HG03060 (cell line): ENCODE results near the gene BICRA.
"Not testable (repeated sequence)": the region's sequence is repeated elsewhere in the genome, so short reads cannot be mapped to it uniquely, and the experiment has no call there.

ENCODE experiments used
- ATAC-seq: cut with Tn5 transposase; IDR thresholded peaks from one replicate; pipeline ENCODE4 v1.9.1; 2021; ENCODE audit warnings: low read depth, moderate number of reproducible peaks; ENCODE audit not compliant: unreplicated experiment

Gene BICRA

DNA sequence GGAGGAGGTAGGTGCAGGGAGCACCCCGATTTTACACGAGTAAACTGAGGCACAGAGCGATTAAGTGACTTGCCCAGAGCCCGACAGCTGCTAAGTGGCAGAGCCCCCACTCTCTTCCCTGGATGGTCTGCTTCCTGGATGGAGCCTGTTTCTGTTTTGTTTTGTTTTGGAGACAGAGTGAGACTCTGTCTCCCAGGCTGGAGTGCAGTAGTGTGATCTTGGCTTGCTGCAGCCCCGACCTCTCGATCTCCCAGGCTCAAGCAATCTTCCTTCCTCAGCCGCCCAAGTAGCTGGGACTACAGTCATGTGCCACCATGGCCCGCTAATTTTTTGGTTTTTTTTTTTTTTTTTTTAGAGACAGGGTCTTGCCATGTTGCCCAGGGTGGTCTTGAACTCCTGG, 17.3 kb downstream of the BICRA start:
- no peak for ATAC-seq

DNA sequence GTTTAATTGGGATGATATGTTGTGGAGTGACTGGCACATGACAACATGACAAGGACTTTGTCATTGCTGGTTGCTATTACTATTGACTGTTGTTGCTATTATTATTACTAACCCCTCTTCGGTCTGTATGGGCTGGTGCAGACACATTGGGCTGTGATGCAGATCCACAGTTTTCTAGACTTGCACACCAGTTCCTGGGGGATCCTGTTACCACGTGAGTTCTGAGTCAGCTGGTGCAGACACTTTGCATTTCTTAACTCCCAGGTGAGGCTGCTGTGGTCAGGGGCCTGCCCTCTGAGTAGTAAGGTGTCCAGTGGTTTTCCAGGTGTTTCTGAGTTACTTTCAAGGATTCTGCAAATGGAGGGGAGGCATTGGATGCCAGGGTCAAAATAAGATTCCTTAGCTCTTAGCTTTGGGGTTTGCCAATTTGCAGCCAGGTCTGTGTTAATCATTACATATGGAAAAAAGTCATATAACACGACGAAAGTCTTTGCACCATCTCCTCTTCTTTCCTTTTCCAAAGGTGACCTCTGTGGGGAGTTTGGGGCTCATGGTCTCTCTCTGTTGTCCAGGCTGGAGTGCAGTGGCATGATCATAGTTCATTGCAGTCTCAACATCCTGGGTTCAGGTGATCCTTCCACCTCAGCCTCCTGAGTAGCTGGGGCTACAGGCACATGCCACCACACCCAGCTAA, 19.3 kb downstream of the BICRA start:
- ATAC-seq, result no peak

- ATAC-seq, result no peak
Measured at GRCh38 chr19:47630594-47630993, 21.7 kb downstream of the BICRA start.

DNA sequence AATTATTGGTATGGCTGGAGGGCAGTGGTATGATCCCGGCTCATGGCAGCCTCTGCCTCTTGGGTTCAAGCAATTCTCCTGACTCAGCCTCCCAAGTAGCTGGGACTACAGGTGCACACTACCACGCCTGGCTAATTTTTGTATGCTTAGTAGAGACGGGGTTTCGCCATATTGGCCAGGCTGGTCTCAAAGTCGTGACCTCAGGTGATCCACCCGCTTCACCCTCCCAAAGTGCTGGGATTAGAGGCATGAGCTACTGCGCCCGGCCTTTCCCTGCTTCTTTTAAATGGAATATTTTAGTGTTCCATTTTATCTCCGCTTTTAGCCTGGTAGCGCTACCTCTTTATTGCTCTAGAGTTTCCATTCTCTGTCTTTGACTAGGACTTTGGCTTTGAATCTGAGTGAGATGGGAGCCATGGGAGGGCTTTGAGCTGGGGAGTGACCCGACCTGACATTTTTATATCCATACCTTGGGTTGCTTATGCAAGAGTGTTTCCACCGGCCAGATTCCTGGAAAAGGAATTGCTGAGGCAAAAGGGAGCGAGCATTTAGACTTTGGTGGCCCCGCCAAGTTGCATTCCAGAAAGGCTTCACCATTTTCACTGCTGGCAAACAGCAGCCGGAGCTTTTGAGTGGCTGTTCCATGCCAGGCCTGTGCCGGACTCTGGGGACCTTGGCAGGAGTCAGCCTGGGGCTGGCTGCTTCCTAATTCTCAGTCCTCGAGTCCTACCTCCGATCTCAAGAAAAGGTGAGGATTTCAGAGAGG, 22.9 kb downstream of the BICRA start:
- ATAC-seq, result no peak

DNA sequence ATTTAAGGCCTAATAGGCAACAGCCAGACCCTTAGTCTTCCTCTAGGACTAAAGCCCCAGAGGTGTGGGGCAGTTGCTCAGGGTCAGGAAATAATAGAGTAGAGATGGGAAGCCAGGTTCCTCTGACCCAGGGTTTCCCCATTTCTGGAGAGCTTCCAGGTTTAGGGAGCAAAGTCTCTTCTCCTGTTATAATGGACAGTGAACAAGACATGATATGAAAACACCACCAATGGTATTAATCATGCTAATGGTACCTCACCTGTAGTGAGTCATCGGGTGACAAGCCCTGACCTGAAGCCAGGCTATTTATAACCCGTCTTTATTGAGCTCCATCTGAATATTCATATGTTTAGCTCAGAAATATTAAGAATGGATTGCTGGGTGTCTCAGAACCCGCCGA, 24.6 kb downstream of the BICRA start:
- ATAC-seq, result no peak

- no peak for ATAC-seq
Measured at GRCh38 chr19:47633996-47634395, 25.1 kb downstream of the BICRA start.

DNA sequence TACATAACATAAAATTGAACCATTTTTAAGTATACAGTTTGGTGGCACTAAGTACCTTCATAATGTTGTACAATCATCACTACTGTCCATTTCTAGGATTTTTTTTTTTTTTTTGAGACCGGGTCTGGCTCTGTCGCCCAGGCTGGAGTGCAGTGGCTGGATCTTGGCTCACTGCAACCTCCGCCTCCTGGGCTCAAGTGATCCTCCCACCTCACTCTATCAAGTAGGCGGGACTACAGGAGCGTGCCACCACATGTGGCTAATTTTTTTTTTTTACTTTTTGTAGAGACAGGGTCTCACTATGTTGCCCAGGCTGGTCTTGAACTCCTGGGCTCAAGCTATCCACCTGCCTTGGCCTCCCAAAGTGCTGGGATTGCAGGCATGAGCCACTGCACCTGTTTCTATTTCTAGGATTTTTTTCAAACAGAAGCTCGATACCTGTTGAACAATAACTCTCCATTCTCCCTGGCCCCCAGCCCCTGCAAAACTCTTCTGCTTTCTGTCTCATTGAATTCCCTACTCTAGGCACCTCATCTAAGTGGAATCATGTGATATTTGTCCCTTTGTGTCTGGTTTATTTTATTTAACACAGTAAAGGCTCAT, 26.3 kb downstream of the BICRA start:
- ATAC-seq, result not testable (repeated sequence)

GRCh38 chr19:47637550-47637949, 28.6 kb downstream of the BICRA start:
- no peak for ATAC-seq

DNA sequence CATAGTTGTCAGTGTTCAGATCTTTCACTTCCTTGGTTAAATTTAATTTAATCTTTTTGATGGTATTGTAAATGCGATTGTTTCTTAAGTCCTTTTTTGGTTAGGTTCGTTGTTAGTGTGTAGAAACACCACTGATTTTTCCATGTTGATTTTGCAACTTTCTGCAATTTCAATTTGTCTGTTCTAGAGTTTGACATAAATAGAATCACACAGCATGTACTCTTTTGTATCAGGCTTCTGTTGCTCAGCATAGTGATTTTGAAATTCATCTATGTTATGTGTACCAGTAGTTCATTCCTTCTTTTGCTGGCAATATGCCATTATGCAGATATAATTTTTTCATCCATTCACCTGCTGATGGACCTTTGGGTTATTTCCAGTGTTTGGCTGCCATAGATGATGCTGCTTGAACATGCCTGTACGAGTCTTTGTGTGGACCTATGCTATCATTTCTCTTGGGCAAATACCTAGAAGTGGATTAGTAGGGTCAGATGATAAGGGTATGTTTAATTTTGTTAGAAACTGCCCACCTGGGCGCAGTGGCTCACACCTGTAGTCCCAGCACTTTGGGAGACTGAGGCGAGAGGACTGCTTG, 33.1 kb downstream of the BICRA start:
- ATAC-seq, result no peak

DNA sequence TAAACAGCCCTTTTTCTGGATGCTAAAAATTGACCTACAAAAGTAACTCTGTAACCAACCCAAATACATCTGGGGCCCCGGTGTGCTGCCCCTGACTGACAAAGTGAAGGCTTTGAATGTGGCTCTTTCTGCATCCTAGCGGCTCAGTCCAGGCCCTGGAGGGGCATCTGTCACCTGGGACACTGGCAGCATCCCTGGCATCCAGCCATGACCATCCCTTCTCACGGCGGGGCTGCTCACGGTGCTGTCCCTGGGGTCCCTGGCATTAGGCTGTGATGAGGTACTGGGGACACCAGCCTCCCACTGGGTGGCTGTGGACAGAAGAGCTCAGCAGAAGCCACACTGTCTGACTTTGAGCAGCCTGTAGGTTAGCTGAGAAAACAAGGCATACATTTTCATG, 34.3 kb downstream of the BICRA start:
- no peak for ATAC-seq

DNA sequence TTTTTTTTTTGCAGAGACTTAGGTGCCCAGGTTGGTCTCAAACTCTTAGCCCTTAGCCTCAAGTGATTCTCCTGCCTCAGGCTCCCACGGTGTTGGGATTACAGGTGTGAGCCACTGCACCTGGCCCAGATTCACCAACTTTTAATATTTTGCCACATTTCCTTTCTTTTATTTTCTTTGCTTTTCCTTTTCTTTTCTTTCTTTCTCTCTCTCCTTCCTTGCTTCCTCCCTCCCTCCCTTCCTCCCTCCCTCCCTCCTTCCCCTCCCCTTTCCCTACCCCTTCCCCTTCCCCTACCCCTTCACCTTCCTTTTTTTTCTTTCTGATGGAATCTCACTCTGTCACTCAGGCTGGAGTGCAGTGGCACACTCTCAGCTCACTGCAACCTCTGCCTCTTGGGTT, 35.3 kb downstream of the BICRA start:
- no peak for ATAC-seq

GRCh38 chr19:47644743-47645482, 36.0 kb downstream of the BICRA start:
- no peak for ATAC-seq

- ATAC-seq, result no peak
Measured at GRCh38 chr19:47646924-47647323, 38.0 kb downstream of the BICRA start.

- no peak for ATAC-seq
Measured at GRCh38 chr19:47649588-47649987, 40.7 kb downstream of the BICRA start.

DNA sequence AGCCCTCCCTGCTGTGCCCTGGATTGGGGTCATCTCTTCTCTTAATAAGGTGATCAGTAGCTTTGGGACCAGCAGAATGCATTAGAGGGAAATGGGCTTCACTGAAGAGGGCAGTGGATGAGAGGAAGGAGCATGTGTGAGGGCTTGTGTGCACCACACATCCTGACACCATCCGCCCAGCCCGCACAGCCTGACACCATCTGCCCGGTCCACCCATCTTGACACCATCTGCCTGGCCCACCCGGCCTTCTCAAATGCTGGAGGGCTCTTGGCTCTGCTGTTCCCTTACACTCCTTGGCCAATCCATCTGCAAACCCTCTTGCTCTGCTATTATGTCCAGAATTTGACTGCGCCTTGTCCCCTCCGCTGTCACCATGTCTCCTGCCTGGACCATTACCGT, 41.8 kb downstream of the BICRA start:
- ATAC-seq, result no peak

DNA sequence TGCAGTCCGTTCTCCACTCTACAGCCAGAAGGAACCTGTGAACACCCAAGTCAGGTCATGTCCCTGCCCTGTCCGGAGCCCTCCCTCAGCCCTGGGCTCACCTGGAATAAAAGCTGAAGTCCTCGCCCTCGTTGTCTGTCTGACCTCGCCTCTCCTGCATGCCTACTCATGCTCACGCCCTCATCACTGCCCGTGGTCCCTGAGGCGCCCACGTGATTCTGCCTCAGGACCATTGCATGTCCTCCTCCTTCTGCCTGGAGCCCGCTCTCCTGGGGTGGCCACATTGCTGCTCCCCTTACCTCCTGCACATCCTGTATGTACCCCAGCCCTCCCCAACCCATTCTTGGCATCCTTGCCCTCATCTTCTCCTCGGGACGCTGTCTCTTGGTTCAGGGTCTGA, 42.2 kb downstream of the BICRA start:
- no peak for ATAC-seq

DNA sequence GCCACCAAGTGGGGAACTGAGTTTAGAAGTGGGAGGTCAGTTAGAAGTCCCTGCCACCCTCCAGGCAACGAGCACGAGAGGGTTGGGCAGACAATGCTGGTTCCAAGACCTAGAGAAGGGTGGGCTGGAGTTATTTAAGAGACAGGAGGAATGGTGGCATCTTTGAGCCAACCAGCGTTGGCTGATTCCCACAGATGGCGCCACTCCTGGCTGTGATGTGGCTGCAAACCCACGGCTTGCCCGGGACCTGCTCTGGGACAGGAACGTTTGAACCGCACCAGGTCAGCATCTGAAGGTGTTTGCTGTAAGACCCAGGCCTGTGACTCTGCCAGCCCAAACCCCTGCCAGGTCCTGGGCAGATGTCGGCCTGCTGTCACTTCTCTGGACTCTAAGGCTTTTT, 42.8 kb downstream of the BICRA start:
- no peak for ATAC-seq

DNA sequence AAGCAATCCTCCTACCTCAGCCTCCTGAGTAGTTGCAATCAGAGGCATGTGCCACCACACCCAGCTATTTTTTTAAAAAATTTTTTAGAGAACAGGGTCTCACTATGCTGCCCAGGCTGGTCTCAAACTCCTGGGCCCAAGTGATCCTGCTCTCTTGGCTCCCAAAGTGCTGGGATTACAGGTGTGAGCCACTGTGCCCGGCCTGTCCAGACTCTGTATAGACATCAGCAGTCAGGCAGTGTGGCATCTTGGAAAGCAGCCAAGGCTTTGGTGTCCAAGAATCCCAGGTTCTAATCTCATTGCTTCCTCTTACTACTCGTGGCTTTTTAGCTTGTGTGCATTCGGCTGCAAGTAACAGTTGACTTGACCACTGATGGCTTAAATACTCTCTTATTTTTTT, 43.4 kb downstream of the BICRA start:
- no peak for ATAC-seq

- no peak for ATAC-seq
Measured at GRCh38 chr19:47653856-47654255, 44.9 kb downstream of the BICRA start.

GRCh38 chr19:47657719-47658118, 48.8 kb downstream of the BICRA start:
- ATAC-seq, result no peak
